Measurements from ENCODE around the gene TRIM16.
"Not testable (repeated sequence)": the region's sequence is repeated elsewhere in the genome, so short reads cannot be mapped to it uniquely, and the experiment has no call there.

Gene TRIM16

GRCh38 chr17:15683824-15684478, at the start of gene TRIM16:
TSS of gene TRIM16 (minus strand) at chr17:15684311. CDS start at chr17:15651609, 32,702 bp downstream.
- DNase-seq, result peak; percentile 83

GRCh38 chr17:15733174-15733789, 49.2 kb upstream of the TRIM16 start:
- DNase-seq, result not testable (repeated sequence)

DNA sequence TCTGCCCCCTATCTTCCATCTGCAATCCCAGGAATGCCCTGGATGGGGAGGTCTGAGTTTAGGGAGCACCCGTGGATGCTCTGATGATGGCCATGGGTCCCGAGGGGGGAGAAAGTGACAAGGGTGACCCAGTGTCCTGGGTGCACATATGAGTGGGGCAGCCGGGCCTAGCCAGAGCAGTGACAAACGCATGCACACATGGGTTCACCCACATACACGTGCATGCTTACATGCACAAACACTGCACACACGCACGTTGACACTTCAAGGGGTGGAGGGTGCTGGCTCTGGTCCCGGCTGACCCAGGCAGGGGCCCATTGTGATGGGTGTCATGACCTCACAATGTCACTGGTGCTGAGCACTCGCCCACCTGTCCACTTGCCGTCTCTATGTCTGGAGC, 47.8 kb upstream of the TRIM16 start, which contains the start of gene TBC1D26:
Gene TBC1D26 (plus strand): TSS at position 384 of the 400 bp plus-strand sequence. CDS start 3,066 bp downstream, outside the sequence.
- not testable (repeated sequence) for DNase-seq

DNA sequence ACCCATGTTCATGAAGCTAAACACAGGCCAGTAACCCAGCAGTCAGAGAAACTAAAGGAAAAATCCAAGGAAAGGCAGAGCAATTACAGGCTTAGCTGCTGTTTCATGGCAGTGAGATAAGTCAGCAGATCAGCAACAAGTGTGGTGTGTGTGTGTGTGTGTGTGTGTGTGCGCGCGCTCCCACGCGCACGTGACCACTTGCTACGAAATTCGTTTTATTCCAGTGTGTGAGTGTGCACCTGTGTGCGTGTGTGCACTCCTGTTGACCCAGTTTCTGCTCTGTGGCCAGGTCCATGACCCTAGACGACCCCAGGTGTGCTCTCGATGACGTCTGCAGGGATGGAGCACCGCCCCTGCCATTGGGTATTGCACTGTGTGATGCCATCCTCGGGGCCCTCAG, 46.4 kb upstream of the TRIM16 start:
- not testable (repeated sequence) for DNase-seq

- DNase-seq, result not testable (repeated sequence)
These were observed 32.8 kb upstream of the TRIM16 start for GRCh38 chr17:15716601-15717563.

GRCh38 chr17:15708879-15709278, 24.8 kb upstream of the TRIM16 start:
- not testable (repeated sequence) for DNase-seq

DNA sequence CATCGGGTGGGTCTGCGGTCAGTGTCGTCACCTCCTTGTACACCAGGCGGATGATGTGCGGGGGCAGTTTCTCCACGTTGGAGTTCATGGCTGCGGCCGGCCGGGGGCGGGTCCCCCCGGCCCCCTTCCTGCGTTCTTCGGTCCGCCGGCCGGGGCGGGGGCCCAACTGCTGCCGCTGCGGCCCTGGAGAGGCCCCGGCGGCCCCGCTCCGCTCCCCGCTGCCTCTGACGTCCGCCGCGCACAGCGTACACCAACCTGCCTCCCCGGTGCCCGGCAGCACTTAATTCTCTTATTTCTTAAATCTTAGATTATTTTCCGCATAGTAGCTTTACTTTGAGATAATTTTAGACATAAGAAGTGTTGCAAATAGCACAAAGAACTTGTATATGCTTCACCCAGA, 20.7 kb upstream of the TRIM16 start:
- not testable (repeated sequence) for DNase-seq

GRCh38 chr17:15704239-15704638, 20.1 kb upstream of the TRIM16 start:
- not testable (repeated sequence) for DNase-seq

DNA sequence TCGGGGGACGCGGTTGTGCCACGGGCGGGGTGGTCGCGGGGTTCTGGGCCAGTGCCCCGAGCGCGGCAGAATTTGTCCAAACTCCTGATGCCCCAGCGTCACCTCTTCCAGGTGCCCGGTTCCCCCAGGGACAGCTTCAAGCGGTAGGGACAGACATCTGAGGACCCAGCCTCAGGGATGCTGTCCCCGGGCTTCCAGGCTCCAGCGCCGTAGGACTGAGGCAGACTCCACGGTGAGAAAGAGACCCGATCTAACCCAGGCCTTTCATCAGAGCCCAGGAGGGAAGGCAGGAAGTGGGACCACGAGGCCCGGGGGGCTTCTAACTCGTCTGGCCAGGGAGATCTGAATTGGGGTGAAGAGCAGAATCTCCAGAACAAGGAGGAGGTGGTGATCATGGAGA, 15.8 kb upstream of the TRIM16 start:
- not testable (repeated sequence) for DNase-seq

- DNase-seq, result peak; percentile 91
These were observed 15.4 kb upstream of the TRIM16 start, which contains the start of gene ZNF286A for GRCh38 chr17:15699413-15699924. TSS of gene ZNF286A (plus strand) at chr17:15699752. CDS start at chr17:15700330, 578 bp downstream.

DNA sequence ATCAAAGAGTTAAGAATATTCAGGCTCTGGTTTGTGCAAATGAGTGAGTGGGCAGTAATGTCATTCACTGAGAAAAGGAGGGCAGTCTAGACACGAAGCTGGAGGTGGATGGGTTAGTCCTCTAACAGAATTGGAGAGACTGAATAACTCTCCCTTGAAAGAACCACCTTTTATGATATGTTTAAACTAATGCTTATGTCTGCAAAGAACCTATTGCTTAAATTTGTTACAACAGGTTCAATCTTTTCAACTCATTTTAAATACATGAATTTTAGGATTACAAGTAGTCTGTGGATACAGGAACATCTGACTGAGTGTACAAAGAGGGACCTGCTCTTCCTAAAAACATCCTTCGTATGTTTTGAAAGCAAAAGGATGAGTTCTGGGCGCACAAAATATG, 14.9 kb upstream of the TRIM16 start:
- not testable (repeated sequence) for DNase-seq

- DNase-seq, result not testable (repeated sequence)
These were observed 3.4 kb upstream of the TRIM16 start for GRCh38 chr17:15687494-15687893.

GRCh38 chr17:15683135-15683534, 976 bp downstream of the TRIM16 start:
- DNase-seq, result not testable (repeated sequence)

GRCh38 chr17:15675991-15676390, 8.1 kb downstream of the TRIM16 start:
- DNase-seq, result not testable (repeated sequence)

- DNase-seq, result not testable (repeated sequence)
These were observed 9.5 kb downstream of the TRIM16 start for GRCh38 chr17:15674640-15675039.

- DNase-seq, result not testable (repeated sequence)
These were observed 14.6 kb downstream of the TRIM16 start for GRCh38 chr17:15669526-15669925.

- DNase-seq, result no peak
These were observed 20.4 kb downstream of the TRIM16 start for GRCh38 chr17:15663691-15664090.

- no peak for DNase-seq
These were observed 20.9 kb downstream of the TRIM16 start for GRCh38 chr17:15663176-15663575.

DNA sequence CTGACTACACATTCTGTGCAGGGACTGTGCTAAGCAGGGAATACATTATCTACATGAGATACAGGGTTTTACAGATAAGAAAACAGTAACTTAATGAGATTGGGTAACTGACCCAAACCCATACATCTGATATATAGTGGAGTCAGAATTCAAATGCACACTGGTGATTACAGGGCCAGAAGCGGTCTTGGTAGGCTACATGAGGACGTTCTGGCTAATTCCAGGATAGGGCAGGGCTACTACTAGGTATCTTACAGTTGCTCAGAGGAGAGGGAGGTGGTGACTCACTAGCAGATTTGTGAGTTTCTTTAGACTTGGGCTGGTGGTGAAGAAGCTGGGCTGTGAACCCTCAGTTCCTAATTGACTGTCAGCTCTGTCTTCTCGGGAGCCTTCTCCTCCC, 21.4 kb downstream of the TRIM16 start:
- DNase-seq, result no peak

GRCh38 chr17:15660077-15660476, 24.0 kb downstream of the TRIM16 start:
- no peak for DNase-seq

DNA sequence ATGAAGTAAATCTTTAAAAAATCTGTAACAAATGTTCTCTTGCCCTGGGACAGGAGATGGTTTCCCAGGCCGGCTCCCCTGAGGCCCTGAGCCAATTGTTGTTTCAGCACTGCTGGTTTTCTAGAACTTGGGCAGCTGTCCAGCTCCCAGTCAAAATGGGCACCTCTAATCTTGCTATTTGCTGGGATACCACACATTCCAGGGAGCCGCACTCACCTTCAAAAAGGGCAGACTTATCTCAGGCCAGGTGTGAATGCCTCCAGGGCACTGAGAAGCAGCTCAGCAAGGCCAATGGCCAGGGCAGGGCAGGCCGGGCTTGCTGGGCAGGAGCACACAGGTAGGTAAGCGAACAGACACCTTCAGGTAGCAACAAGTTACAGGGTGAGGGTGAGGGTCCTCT, 24.4 kb downstream of the TRIM16 start:
- no peak for DNase-seq

DNA sequence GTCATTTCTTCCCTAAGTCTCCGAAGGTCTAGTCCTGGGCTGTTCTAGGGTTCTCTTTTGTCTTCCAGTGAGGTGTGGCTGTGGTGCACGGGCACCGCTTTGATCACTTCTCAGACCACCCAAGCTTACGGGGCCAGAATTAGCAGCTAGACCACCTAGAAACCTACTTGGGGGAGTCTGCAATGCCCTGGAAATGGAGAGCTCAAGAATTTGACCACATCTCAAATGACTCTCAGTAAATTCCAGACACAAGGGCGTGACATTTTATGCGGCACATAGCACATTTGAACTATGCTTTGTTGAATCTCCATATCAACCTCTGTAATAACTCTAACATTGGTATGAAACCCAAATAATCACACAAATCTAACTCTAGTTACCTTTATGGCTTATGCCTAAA, 24.9 kb downstream of the TRIM16 start:
- no peak for DNase-seq

DNA sequence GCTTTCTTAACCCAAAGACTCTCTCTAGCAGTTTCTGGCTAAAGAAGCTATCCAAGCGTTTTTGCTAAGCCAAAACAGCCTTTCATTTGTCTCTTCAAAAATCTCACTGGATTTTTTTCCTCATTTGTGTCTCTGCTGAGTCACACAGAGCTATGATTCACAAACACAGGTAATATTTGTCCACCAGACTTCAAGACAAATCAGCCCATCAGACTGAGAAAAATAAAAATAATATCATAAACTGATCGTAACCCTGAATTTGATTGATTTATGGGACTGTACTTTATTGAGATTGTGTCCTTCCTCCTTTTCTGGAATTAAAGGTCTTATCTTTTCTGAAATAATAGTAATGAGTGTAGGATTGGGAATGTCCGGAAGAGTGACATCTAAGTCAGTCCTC, 25.8 kb downstream of the TRIM16 start:
- no peak for DNase-seq

Measured in activated CD8-positive, alpha-beta memory T cell treated with anti-CD3 and anti-CD28 coated beads, Interleukin-2, amount 50 U/mL, for 4 hours (primary cell).